Progenitor cell of endocrine pancreas (in vitro differentiated cells): ENCODE measurements around the gene HDAC7. TPM values are rescaled to one million over a fixed set of nuclear protein-coding genes. Genes with fewer than 3 reads are reported as not detected.

Experiments
- DNase-seq: peaks from one replicate; pipeline ENCODE4 v3.0.0; 2021; ENCODE audit warnings: low spot score; ENCODE audit not compliant: unreplicated experiment
- H3K27ac Mint-ChIP-seq: 2 replicates; pipeline ENCODE4 v1.8.0; 2021; ENCODE audit warnings: mild to moderate bottlenecking, moderate library complexity, mixed read lengths
- H3K27me3 Mint-ChIP-seq: 2 replicates; pipeline ENCODE4 v1.8.0; 2021; ENCODE audit warnings: mixed read lengths
- H3K36me3 Mint-ChIP-seq: 2 replicates; pipeline ENCODE4 v1.8.0; 2022; ENCODE audit warnings: mixed read lengths; ENCODE audit not compliant: insufficient read depth
- H3K4me1 Mint-ChIP-seq: 2 replicates; pipeline ENCODE4 v1.8.0; 2021; ENCODE audit warnings: low read depth, mixed read lengths
- H3K4me3 Mint-ChIP-seq: 2 replicates; pipeline ENCODE4 v1.8.0; 2021; ENCODE audit warnings: low read depth, mild to moderate bottlenecking, moderate library complexity, mixed read lengths
- H3K9me3 Mint-ChIP-seq: 2 replicates; pipeline ENCODE4 v1.8.0; 2021; ENCODE audit warnings: low read depth, mixed read lengths
- CTCF ChIP-seq: fragments of 200-600 bp; sonication (generic); IDR thresholded peaks from one replicate; pipeline ENCODE4 v1.5.0; 2021; ENCODE audit warnings: antibody characterized with exemption, mild to moderate bottlenecking; ENCODE audit not compliant: unreplicated experiment
- total RNA-seq: library from RNA; stranded (reverse); gene quantifications from 2 replicates; pipeline ENCODE4 v1.2.1, GENCODE V29; 2021

The HDAC7 gene
- total RNA-seq, 1 donor from 2014 or later = 80.0 TPM

- no peak for DNase-seq
- no peak overlapping the region for H3K27ac Mint-ChIP-seq
- H3K9me3 Mint-ChIP-seq = no peaks in the 10 kb centered on the region
- H3K4me3 Mint-ChIP-seq = no peak overlapping the region
- peaks cover 17% of the 10 kb centered on the region for H3K4me1 Mint-ChIP-seq
- TF ChIP-seq CTCF = no peak
- H3K27me3 Mint-ChIP-seq = peaks cover 7% of the 10 kb centered on the region
- no peaks in the 10 kb centered on the region for H3K36me3 Mint-ChIP-seq
Measured at GRCh38 chr12:47841910-47842309, 22.2 kb upstream of the HDAC7 start.

GRCh38 chr12:47841501-47841900 lies 21.8 kb upstream of the HDAC7 start:
- Mint-ChIP-seq H3K4me3 (no peak overlapping the region), H3K9me3 (no peaks in the 10 kb centered on the region), H3K27ac (no peak overlapping the region), H3K36me3 (no peaks in the 10 kb centered on the region), H3K4me1 (peaks cover 14% of the 10 kb centered on the region), H3K27me3 (peaks cover 7% of the 10 kb centered on the region)
- no peak for DNase-seq
- no peak for TF ChIP-seq CTCF

GRCh38 chr12:47840571-47840970 lies 20.9 kb upstream of the HDAC7 start:
- H3K4me3 Mint-ChIP-seq = no peak overlapping the region
- H3K36me3 Mint-ChIP-seq = no peaks in the 10 kb centered on the region
- no peak for TF ChIP-seq CTCF
- peaks cover 7% of the 10 kb centered on the region for H3K27me3 Mint-ChIP-seq
- H3K4me1 Mint-ChIP-seq = peaks cover 19% of the 10 kb centered on the region
- no peak overlapping the region for H3K27ac Mint-ChIP-seq
- DNase-seq = no peak
- H3K9me3 Mint-ChIP-seq = no peaks in the 10 kb centered on the region

DNA sequence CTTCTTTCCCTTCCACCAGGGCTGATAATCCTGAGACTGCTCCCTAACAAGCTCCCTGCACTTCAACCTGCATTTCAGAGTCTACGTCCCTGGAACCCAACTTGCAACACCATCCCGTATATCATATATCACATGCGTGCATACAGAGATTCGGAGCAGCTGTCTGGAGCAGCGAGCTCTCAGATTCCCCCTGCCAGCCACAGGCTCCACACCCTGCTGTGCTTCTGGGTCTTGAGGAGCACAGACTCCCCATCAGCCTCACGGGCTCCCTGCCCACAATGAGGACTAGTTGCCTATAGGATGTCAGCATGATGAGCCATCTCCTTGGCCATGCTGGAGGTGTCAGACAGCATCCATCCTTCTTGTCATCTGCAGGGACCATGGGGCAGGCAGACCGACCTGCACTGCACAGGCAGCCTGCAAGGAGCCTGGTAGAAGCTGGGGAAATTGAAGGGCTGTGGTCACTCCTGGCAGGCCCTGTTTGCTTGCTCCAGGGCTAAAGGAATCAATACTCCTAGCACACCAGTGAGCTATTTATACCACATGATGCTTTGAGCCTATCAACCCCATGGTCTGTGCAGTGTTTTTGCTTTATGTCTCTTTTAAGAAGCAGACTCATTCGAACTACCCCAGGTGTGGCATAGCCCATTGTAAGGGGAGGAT lies 19.6 kb upstream of the HDAC7 start:
- Mint-ChIP-seq H3K4me3 (no peak overlapping the region), H3K27me3 (peaks cover 4% of the 10 kb centered on the region), H3K4me1 (peaks cover 22% of the 10 kb centered on the region), H3K36me3 (no peaks in the 10 kb centered on the region), H3K27ac (no peak overlapping the region), H3K9me3 (no peaks in the 10 kb centered on the region)
- no peak for TF ChIP-seq CTCF
- no peak for DNase-seq

GRCh38 chr12:47838286-47838931 lies 18.7 kb upstream of the HDAC7 start:
- peak; percentile 54 for TF ChIP-seq CTCF
- Mint-ChIP-seq H3K27ac (no peak overlapping the region), H3K4me3 (no peak overlapping the region), H3K27me3 (peaks cover 4% of the 10 kb centered on the region), H3K4me1 (peaks cover 22% of the 10 kb centered on the region), H3K36me3 (no peaks in the 10 kb centered on the region), H3K9me3 (no peaks in the 10 kb centered on the region)
- DNase-seq = no peak
